Body of pancreas (tissue), 4 donors: ENCODE measurements around the gene GRIK4.

Source experiments
- POLR2A ChIP-seq, 3 donors: fragments of 450-650 bp; IDR thresholded peaks; one replicate each; pipeline ENCODE4 v1.6.1; 2016; ENCODE audit warnings: antibody characterized with exemption in 3 of 3, mild to moderate bottlenecking in 2 of 3
- TF ChIP-seq, protein P1 (sequence below), 7 experiments: fragments of 450-650 bp in 4 of 7; fragments of 200-600 bp in 3 of 7; sonication (generic) in 3 of 7; IDR thresholded peaks; one replicate each; pipeline ENCODE4 v1.5.1; 2016 to 2019; ENCODE audit warnings: antibody characterized with exemption in 7 of 7

- TF ChIP-seq, protein P1, sequence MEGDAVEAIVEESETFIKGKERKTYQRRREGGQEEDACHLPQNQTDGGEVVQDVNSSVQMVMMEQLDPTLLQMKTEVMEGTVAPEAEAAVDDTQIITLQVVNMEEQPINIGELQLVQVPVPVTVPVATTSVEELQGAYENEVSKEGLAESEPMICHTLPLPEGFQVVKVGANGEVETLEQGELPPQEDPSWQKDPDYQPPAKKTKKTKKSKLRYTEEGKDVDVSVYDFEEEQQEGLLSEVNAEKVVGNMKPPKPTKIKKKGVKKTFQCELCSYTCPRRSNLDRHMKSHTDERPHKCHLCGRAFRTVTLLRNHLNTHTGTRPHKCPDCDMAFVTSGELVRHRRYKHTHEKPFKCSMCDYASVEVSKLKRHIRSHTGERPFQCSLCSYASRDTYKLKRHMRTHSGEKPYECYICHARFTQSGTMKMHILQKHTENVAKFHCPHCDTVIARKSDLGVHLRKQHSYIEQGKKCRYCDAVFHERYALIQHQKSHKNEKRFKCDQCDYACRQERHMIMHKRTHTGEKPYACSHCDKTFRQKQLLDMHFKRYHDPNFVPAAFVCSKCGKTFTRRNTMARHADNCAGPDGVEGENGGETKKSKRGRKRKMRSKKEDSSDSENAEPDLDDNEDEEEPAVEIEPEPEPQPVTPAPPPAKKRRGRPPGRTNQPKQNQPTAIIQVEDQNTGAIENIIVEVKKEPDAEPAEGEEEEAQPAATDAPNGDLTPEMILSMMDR (IDR thresholded peaks at IDR 0.05), result no peak
- TF ChIP-seq POLR2A (IDR thresholded peaks at IDR 0.05), result no peak
Measured at GRCh38 chr11:120811199-120811598, 299.7 kb downstream of the GRIK4 start.
